Stimulated activated naive CD8-positive, alpha-beta T cell treated with anti-CD3 and anti-CD28 coated beads, Interleukin-15, Interleukin-2, amounts not matched to agents 100 ng/mL and 50 ng/mL, for 24 hours (primary cell): ENCODE measurements around the gene TCF19.

Source experiments
- H3K27ac Mint-ChIP-seq: one replicate; pipeline ENCODE4 v1.8.0; 2021; ENCODE audit warnings: mild to moderate bottlenecking, mixed read lengths
- H3K27me3 Mint-ChIP-seq: one replicate; pipeline ENCODE4 v1.8.0; 2021; ENCODE audit warnings: mixed read lengths
- H3K36me3 Mint-ChIP-seq: one replicate; pipeline ENCODE4 v1.8.0; 2021; ENCODE audit warnings: low read depth, mixed read lengths
- H3K4me1 Mint-ChIP-seq: one replicate; pipeline ENCODE4 v1.8.0; 2021; ENCODE audit warnings: low read depth, mixed read lengths
- H3K4me3 Mint-ChIP-seq: one replicate; pipeline ENCODE4 v1.8.0; 2021; ENCODE audit warnings: mild to moderate bottlenecking, mixed read lengths
- H3K9me3 Mint-ChIP-seq: one replicate; pipeline ENCODE4 v1.8.0; 2021; ENCODE audit warnings: mixed read lengths

TCF19 gene

GRCh38 chr6:31158140-31158862, at the start of gene TCF19:
TSS of gene TCF19 (plus strand) at chr6:31158589. CDS start at chr6:31159470, 881 bp downstream.
- peaks cover 41% of the 10 kb centered on the region for H3K4me1 Mint-ChIP-seq
- H3K36me3 Mint-ChIP-seq = peaks cover 53% of the 10 kb centered on the region
- H3K4me3 Mint-ChIP-seq = peak within 1 kb of the TSS; percentile 99
- peak within 1 kb of the TSS; percentile 88 for H3K27ac Mint-ChIP-seq
- H3K27me3 Mint-ChIP-seq = no peaks in the 10 kb centered on the region
- no peaks in the 10 kb centered on the region for H3K9me3 Mint-ChIP-seq

- Mint-ChIP-seq H3K4me3 (no peak overlapping the region), H3K36me3 (no peaks in the 10 kb centered on the region), H3K27ac (no peak overlapping the region), H3K27me3 (peaks cover 8% of the 10 kb centered on the region), H3K4me1 (no peaks in the 10 kb centered on the region), H3K9me3 (no peaks in the 10 kb centered on the region)
Measured at GRCh38 chr6:31110825-31111582, 47.4 kb upstream of the TCF19 start.

- Mint-ChIP-seq H3K4me3 (no peak overlapping the region), H3K4me1 (no peaks in the 10 kb centered on the region), H3K9me3 (no peaks in the 10 kb centered on the region), H3K36me3 (no peaks in the 10 kb centered on the region), H3K27me3 (peaks cover 9% of the 10 kb centered on the region), H3K27ac (no peak overlapping the region)
Measured at GRCh38 chr6:31111712-31112111, 46.7 kb upstream of the TCF19 start.

GRCh38 chr6:31112478-31112877, 45.9 kb upstream of the TCF19 start, which contains the start of gene C6orf15:
TSS of gene C6orf15 (minus strand) at chr6:31112575. CDS start at chr6:31112555, 20 bp downstream.
- Mint-ChIP-seq H3K36me3 (no peaks in the 10 kb centered on the region), H3K4me3 (no peak within 1 kb of the TSS), H3K4me1 (no peaks in the 10 kb centered on the region), H3K27me3 (peaks cover 13% of the 10 kb centered on the region), H3K9me3 (no peaks in the 10 kb centered on the region), H3K27ac (no peak within 1 kb of the TSS)

- no peaks in the 10 kb centered on the region for H3K9me3 Mint-ChIP-seq
- H3K36me3 Mint-ChIP-seq = no peaks in the 10 kb centered on the region
- no peak overlapping the region for H3K27ac Mint-ChIP-seq
- H3K4me1 Mint-ChIP-seq = no peaks in the 10 kb centered on the region
- peaks cover 13% of the 10 kb centered on the region for H3K27me3 Mint-ChIP-seq
- no peak overlapping the region for H3K4me3 Mint-ChIP-seq
Measured at GRCh38 chr6:31113861-31114540, 44.4 kb upstream of the TCF19 start.

- Mint-ChIP-seq H3K27ac (no peak within 1 kb of the TSS), H3K27me3 (peaks cover 13% of the 10 kb centered on the region), H3K36me3 (no peaks in the 10 kb centered on the region), H3K4me1 (no peaks in the 10 kb centered on the region), H3K9me3 (no peaks in the 10 kb centered on the region), H3K4me3 (no peak within 1 kb of the TSS)
Measured at GRCh38 chr6:31114541-31114878, 43.9 kb upstream of the TCF19 start, which contains the start of gene PSORS1C1. TSS of gene PSORS1C1 (plus strand) at chr6:31114800. CDS start at chr6:31129633, 14,833 bp downstream.

GRCh38 chr6:31114970-31115849, 43.2 kb upstream of the TCF19 start:
- H3K4me1 Mint-ChIP-seq = no peaks in the 10 kb centered on the region
- H3K4me3 Mint-ChIP-seq = no peak overlapping the region
- H3K27me3 Mint-ChIP-seq = peaks cover 13% of the 10 kb centered on the region
- H3K27ac Mint-ChIP-seq = no peak overlapping the region
- H3K9me3 Mint-ChIP-seq = no peaks in the 10 kb centered on the region
- H3K36me3 Mint-ChIP-seq = no peaks in the 10 kb centered on the region

GRCh38 chr6:31115941-31116560, 42.3 kb upstream of the TCF19 start:
- Mint-ChIP-seq H3K27me3 (peaks cover 13% of the 10 kb centered on the region), H3K27ac (no peak overlapping the region)

GRCh38 chr6:31116661-31117385, 41.6 kb upstream of the TCF19 start:
- Mint-ChIP-seq H3K4me1 (no peaks in the 10 kb centered on the region), H3K4me3 (no peak overlapping the region), H3K9me3 (no peaks in the 10 kb centered on the region), H3K27me3 (peaks cover 13% of the 10 kb centered on the region), H3K36me3 (no peaks in the 10 kb centered on the region), H3K27ac (no peak overlapping the region)

More at GRCh38 chr6:31115941-31116560, 42.3 kb upstream of the TCF19 start:
- H3K4me1 Mint-ChIP-seq = no peaks in the 10 kb centered on the region
- H3K4me3 Mint-ChIP-seq = no peak overlapping the region
- H3K36me3 Mint-ChIP-seq = no peaks in the 10 kb centered on the region
- no peaks in the 10 kb centered on the region for H3K9me3 Mint-ChIP-seq

GRCh38 chr6:31118178-31118577, 40.2 kb upstream of the TCF19 start:
- no peak overlapping the region for H3K27ac Mint-ChIP-seq
- H3K9me3 Mint-ChIP-seq = no peaks in the 10 kb centered on the region
- no peaks in the 10 kb centered on the region for H3K4me1 Mint-ChIP-seq
- H3K27me3 Mint-ChIP-seq = peaks cover 13% of the 10 kb centered on the region
- no peaks in the 10 kb centered on the region for H3K36me3 Mint-ChIP-seq
- no peak overlapping the region for H3K4me3 Mint-ChIP-seq

- Mint-ChIP-seq H3K4me3 (no peak within 1 kb of the TSS), H3K36me3 (no peaks in the 10 kb centered on the region), H3K4me1 (no peaks in the 10 kb centered on the region), H3K27ac (no peak within 1 kb of the TSS), H3K9me3 (no peaks in the 10 kb centered on the region), H3K27me3 (peaks cover 12% of the 10 kb centered on the region)
Measured at GRCh38 chr6:31120151-31120915, 38.1 kb upstream of the TCF19 start, which contains the start of gene CDSN. TSS of gene CDSN (minus strand) at chr6:31120446. CDS start at chr6:31120419, 27 bp downstream.

- H3K27ac Mint-ChIP-seq = no peak overlapping the region
- H3K27me3 Mint-ChIP-seq = peaks cover 5% of the 10 kb centered on the region
- no peaks in the 10 kb centered on the region for H3K4me1 Mint-ChIP-seq
- no peaks in the 10 kb centered on the region for H3K9me3 Mint-ChIP-seq
- H3K4me3 Mint-ChIP-seq = no peak overlapping the region
- no peaks in the 10 kb centered on the region for H3K36me3 Mint-ChIP-seq
Measured at GRCh38 chr6:31121131-31121790, 37.1 kb upstream of the TCF19 start.
